Cardiac muscle cell (in vitro differentiated cells and primary cell): Measurements from ENCODE around the gene RSPO3. TPM values are rescaled to one million over a fixed set of nuclear protein-coding genes. Genes with fewer than 3 reads are reported as not detected.

Experiments used
- DNase-seq, 2 donors: peaks; one replicate each; pipeline versions ENCODE4 v3.0.0 to v3.0.0-alpha.2; 2010 to 2017; ENCODE audit warnings: low read depth in 1 of 2, low spot score in 1 of 2
- H3K27ac ChIP-seq: fragments of 200-600 bp; sonication (generic); 2 replicates; pipeline ENCODE4 v1.5.1; 2016
- H3K27me3 ChIP-seq: fragments of 200-600 bp; sonication (generic); 2 replicates; pipeline ENCODE4 v1.6.0; 2016; ENCODE audit warnings: control low read depth
- H3K36me3 ChIP-seq: fragments of 200-600 bp; sonication (generic); 2 replicates; pipeline ENCODE4 v1.5.1; 2016; ENCODE audit warnings: control low read depth
- H3K4me1 ChIP-seq: fragments of 200-600 bp; sonication (generic); 2 replicates; pipeline ENCODE4 v1.8.1; 2017; ENCODE audit warnings: low read depth, mild to moderate bottlenecking, mixed run types
- H3K4me3 ChIP-seq: fragments of 200-600 bp; sonication (generic); 2 replicates; pipeline ENCODE4 v1.5.1; 2016; ENCODE audit warnings: mild to moderate bottlenecking
- H3K9me3 ChIP-seq: fragments of 200-600 bp; sonication (generic); 2 replicates; pipeline ENCODE4 v1.5.1; 2017; ENCODE audit warnings: low read depth, mild to moderate bottlenecking, control low read depth
- CTCF ChIP-seq: IDR thresholded peaks from 2 replicates; pipeline ENCODE4 v1.5.1; 2012; ENCODE audit warnings: low read depth, mild to moderate bottlenecking, low read length
- polyA plus RNA-seq: library from polyadenylated mRNA; unstranded; fragments of >200 nt; fragmentation: Nextera tagmentation; extraction: Ambion mirVana; gene quantifications from 2 replicates; pipeline ENCODE4 v1.2.1, GENCODE V29; 2016
- total RNA-seq: library from RNA; depleted of rRNA; stranded (reverse); fragments of >200 nt; gene quantifications from 2 replicates; pipeline ENCODE4 v1.2.3, GENCODE V29; 2016

The RSPO3 gene
- total and polyA plus RNA-seq, 2 experiments from 2014 or later = 88.0 to 170 TPM

- Histone ChIP-seq H3K9me3 (no peaks in the 10 kb centered on the region), H3K27ac (no peak overlapping the region), H3K36me3 (no peaks in the 10 kb centered on the region), H3K4me3 (no peak overlapping the region), H3K4me1 (no peaks in the 10 kb centered on the region), H3K27me3 (no peaks in the 10 kb centered on the region)
- TF ChIP-seq CTCF = no peak
- no peak for DNase-seq
Observed at GRCh38 chr6:127078669-127079068, 39.8 kb upstream of the RSPO3 start.

- no peak for TF ChIP-seq CTCF
- DNase-seq = no peak
- H3K9me3 ChIP-seq = no peaks in the 10 kb centered on the region
- H3K27ac ChIP-seq = no peak overlapping the region
- H3K4me1 ChIP-seq = no peaks in the 10 kb centered on the region
- no peaks in the 10 kb centered on the region for H3K36me3 ChIP-seq
- H3K4me3 ChIP-seq = no peak overlapping the region
- H3K27me3 ChIP-seq = no peaks in the 10 kb centered on the region
Observed at GRCh38 chr6:127079681-127080080, 38.8 kb upstream of the RSPO3 start.

GRCh38 chr6:127080081-127080480, 38.4 kb upstream of the RSPO3 start:
- H3K36me3 ChIP-seq = no peaks in the 10 kb centered on the region
- no peak for DNase-seq
- H3K27me3 ChIP-seq = no peaks in the 10 kb centered on the region
- no peak overlapping the region for H3K4me3 ChIP-seq
- H3K4me1 ChIP-seq = no peaks in the 10 kb centered on the region
- H3K9me3 ChIP-seq = no peaks in the 10 kb centered on the region
- H3K27ac ChIP-seq = no peak overlapping the region
- no peak for TF ChIP-seq CTCF

GRCh38 chr6:127083231-127083962, 35.1 kb upstream of the RSPO3 start:
- no peaks in the 10 kb centered on the region for H3K9me3 ChIP-seq
- no peak overlapping the region for H3K27ac ChIP-seq
- no peak for TF ChIP-seq CTCF
- no peaks in the 10 kb centered on the region for H3K36me3 ChIP-seq
- no peak overlapping the region for H3K4me3 ChIP-seq
- no peaks in the 10 kb centered on the region for H3K4me1 ChIP-seq
- H3K27me3 ChIP-seq = no peaks in the 10 kb centered on the region
- DNase-seq = no peak

- no peaks in the 10 kb centered on the region for H3K27me3 ChIP-seq
- H3K27ac ChIP-seq = no peak overlapping the region
- no peak for DNase-seq
- no peak for TF ChIP-seq CTCF
- no peaks in the 10 kb centered on the region for H3K4me1 ChIP-seq
- no peaks in the 10 kb centered on the region for H3K9me3 ChIP-seq
- H3K4me3 ChIP-seq = no peak overlapping the region
- H3K36me3 ChIP-seq = no peaks in the 10 kb centered on the region
Observed at GRCh38 chr6:127083963-127084310, 34.5 kb upstream of the RSPO3 start.
